HG02852 (cell line): ENCODE measurements around the gene CDK2AP2.
"Not testable (repeated sequence)": the region's sequence is repeated elsewhere in the genome, so short reads cannot be mapped to it uniquely, and the experiment has no call there.

ENCODE experiments used
- ATAC-seq: cut with Tn5 transposase; IDR thresholded peaks from one replicate; pipeline ENCODE4 v1.9.1; 2021; ENCODE audit warnings: mild to moderate bottlenecking, moderate library complexity; ENCODE audit not compliant: unreplicated experiment

The CDK2AP2 gene

GRCh38 chr11:67468456-67468758 lies 39.6 kb downstream of the CDK2AP2 start:
- ATAC-seq: peak; percentile 2

DNA sequence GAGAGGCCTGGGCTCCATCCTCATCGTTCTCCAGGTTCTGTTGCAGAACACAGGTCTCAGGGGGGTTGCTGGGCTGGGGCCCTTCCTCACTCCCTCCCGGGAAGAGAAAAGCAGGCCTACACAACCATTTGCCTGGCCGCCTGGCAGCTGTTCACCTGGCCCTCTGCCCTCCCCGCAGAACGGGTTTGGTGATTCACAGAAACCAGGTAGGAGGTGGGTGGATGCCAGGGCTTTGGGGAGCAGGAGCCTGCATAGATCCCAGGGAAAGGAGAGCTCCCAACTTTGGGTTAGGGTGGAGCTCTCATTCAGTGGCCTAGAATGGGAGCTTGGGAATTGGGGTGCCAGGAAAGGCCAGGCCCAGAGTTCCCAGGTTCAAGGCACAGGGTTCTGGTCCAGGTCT lies 39.9 kb downstream of the CDK2AP2 start:
- no peak for ATAC-seq

- ATAC-seq: no peak
These were observed 40.8 kb downstream of the CDK2AP2 start for GRCh38 chr11:67466962-67467771.

- no peak for ATAC-seq
These were observed 41.6 kb downstream of the CDK2AP2 start for GRCh38 chr11:67466367-67466766.

DNA sequence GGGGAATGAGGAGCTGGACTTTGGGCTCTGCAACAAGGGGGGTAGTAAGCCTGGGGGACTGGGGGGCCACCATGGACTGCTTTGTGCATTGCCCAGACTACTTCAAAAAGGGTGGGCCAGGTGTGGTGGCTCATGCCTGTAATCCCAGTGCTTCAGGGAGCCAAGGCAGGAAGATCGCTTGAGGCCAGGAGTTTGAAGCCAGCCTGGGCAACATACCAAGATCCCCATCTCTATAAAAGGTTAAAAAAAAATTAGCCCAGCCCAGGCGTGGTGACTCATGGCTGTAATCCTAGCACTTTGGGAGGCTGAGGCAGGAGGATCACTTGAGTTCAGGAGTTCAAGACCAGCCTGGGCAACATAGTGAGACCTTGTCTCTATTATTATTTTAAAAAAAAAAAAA lies 42.4 kb downstream of the CDK2AP2 start:
- ATAC-seq: not testable (repeated sequence)

GRCh38 chr11:67465189-67465510 lies 42.8 kb downstream of the CDK2AP2 start:
- no peak for ATAC-seq

DNA sequence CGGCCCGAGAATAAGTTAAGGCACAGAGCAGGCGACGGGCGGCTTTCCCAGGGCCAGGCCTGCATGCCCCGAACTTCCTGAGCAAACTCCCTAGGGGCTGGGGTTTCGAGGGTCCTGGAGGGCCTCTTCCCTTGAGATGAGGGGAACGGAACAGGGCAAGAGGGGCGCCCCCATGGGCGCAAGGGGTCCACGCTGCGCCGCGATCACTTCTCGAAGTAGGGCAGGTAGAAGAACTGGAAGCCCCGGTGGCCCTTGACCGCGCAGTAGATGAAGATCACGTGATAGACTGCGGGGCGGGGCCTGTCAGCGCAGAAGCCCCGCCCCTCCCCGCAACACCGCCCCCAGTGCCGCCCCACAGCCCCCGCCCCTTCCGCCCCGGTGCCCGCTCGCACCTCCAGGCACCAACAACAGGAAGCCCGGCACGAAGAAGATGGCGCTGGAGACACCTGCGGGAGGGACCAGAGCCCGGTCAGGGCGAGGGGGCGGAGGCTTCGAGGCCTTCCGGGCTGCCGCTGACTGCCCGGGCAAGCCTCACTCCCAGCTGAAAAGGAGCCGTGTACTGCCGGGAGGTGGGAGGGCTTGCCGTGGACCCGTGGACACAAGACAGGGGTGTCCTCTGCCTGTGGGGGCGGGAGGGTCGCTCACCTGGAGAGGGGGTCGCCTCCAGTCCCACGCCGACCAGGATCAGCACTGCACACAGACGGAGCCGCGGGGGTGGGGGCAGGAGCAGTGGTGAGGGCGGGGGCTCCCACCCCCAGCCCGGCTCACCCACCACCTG lies 43.4 kb downstream of the CDK2AP2 start:
- peak; percentile 43 for ATAC-seq

DNA sequence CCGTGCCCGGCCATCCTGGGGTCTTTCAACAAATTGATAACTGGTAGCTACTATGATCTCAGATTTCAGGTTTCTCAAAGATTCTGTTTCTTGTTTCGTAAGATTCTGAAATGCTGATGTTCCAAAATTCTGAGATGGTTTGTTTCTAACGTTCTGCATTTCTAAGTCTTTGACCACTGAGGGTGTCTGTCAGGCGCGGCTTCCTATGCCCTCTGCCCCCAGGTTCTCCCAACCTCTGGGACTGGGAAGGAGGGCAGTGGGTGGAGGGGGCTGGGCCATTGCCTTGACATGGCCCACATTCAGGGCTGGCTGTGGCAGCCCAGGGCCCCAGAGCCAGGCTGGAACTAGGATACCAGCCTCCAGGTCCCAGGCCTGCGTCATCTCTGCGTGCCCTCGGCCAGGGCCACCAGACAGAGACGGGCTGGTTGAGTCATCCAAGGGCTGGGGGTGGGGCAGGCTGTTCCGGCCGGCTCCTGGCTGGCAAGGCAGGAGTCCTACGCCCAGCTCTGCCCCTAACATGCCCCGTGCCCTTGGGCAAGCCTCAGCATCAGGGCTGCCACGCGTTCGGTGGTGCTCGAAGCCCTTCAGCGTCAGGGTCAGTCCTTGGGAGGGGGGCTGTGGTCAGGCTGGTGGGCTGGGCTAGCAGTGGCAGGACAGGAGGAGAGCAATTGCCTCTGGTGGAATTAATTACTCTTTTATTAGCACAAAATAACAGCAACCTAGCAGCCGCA lies 44.1 kb downstream of the CDK2AP2 start:
- ATAC-seq: no peak

GRCh38 chr11:67463186-67463585 lies 44.8 kb downstream of the CDK2AP2 start:
- ATAC-seq: no peak

- ATAC-seq: no peak
These were observed 49.7 kb downstream of the CDK2AP2 start for GRCh38 chr11:67458266-67458665.

GRCh38 chr11:67457453-67457852 lies 50.5 kb downstream of the CDK2AP2 start:
- ATAC-seq: no peak
